GM18517 (cell line): Measurements from ENCODE around the gene ACAD8.

ENCODE experiments used
- ATAC-seq: cut with Tn5 transposase; IDR thresholded peaks from one replicate; pipeline ENCODE4 v1.9.1; 2021; ENCODE audit warnings: mild to moderate bottlenecking, moderate library complexity; ENCODE audit not compliant: unreplicated experiment

ACAD8 gene

GRCh38 chr11:134288486-134288885, 35.1 kb downstream of the ACAD8 start:
- ATAC-seq = no peak

DNA sequence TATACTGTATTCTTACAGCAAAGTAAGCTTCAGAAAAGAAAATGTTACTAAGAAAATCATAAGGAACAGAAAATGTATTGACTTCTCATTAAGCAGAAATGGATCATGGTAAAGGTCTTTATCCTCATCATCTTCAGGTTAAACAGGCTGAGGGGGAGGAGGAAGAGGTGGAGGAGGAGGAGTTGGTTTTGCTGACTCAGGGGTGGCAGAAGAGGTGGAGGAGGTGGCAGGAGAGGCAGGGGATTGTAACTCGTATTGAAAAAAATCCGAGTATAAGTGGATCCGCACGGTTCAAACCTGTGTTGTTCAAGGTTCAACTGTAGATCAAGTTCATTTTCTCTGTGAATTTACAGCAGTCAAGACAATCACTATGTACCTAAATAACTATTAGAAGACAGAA, 35.8 kb downstream of the ACAD8 start:
- ATAC-seq = no peak

DNA sequence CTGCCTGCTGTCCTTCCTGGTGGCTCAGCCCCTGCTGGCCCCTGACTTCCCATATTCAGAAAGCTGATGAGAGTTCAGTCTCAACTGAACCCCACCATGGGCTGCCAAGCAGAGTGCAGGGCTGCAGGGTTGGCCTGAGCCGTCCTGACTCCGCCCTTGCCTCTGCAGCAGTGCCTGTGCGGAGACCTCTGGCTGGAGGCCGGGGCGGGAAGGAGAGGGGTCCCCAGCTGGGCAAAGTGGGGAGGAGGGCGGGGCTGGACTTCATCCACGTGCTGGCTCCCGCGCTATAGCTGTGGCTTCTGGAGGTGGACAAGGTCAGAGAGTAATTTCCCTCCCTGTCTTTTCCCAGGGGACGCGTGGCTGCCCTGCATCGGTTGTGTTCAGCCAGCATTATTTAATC, 36.4 kb downstream of the ACAD8 start:
- ATAC-seq = no peak

GRCh38 chr11:134290646-134291045, 37.3 kb downstream of the ACAD8 start:
- ATAC-seq = no peak

- no peak for ATAC-seq
These were observed 37.8 kb downstream of the ACAD8 start for GRCh38 chr11:134291196-134291595.

DNA sequence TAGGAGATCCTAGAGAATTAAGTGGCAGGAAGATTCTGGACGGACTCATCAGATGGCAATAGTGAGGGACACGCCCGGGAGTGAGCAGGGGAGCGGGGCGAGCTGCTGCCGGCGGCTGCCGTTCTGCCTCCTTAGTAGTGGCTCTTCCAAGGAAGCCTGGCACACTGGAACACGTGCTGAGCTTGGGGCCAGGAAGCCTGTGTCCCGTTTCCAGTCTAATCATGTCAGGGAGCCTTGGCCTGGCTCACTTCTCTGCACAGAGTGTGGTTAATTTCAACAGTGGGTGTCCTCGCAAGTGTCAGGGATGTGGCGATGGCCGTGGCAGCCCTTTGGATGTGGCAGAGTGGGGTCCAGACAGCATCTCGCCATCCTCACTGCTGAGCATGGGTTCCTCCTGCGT, 39.3 kb downstream of the ACAD8 start:
- no peak for ATAC-seq

- no peak for ATAC-seq
These were observed 40.0 kb downstream of the ACAD8 start for GRCh38 chr11:134293119-134294113.

DNA sequence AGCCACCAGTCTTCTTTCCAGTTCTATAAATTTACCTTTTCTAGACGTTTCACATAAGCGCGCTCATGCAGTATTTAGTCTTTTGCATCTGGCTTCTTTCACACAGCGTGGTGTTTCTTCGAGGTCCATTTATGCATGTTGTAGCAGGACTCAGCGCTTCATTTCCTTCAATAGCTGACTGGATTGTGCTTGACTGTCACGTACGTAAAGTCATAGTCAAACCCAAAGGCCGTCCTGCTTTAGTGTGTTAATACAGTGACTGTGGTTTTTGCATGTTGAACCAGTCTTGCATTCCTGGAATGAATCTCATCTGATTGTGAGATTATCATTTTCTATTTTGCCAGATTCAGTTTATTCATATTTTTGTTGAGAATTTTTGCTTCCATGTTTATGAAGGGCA, 41.3 kb downstream of the ACAD8 start:
- no peak for ATAC-seq

GRCh38 chr11:134312223-134312622, 58.9 kb downstream of the ACAD8 start:
- no peak for ATAC-seq

DNA sequence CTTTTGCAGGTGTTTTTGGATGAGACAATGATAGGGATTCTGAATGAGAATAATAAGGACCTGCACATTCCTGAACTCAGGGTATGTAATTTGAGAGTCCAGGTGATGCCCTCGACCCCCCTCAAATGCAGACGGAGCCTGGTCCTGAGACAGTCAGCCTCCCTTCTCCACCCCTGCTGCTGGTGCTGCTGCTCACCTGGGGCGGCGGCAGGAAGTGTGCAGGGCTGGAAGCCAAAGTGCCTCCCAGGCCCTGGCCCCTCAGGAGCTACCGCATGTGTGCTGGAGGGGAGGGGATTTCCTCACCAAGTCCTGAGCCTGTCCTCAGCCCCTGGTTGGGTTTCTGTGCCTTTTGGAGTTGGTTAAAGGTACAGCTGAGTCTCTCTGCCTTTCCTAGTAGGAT, 59.4 kb downstream of the ACAD8 start:
- no peak for ATAC-seq

- no peak for ATAC-seq
These were observed 60.0 kb downstream of the ACAD8 start for GRCh38 chr11:134313379-134313778.

- ATAC-seq = no peak
These were observed 60.6 kb downstream of the ACAD8 start for GRCh38 chr11:134313821-134314607.
